ENCODE results near the gene ATP1A4. TPM values are rescaled to one million over a fixed set of nuclear protein-coding genes. Genes with fewer than 3 reads are reported as not detected.

The ATP1A4 gene
- total and polyA plus RNA-seq, 2 donors from 2014 or later: 0.19 TPM; not detected in 1

GRCh38 chr1:160187407-160187806, 36.0 kb downstream of the ATP1A4 start:
- no peak for FAIRE-seq
- TF ChIP-seq CTCF (IDR thresholded peaks at IDR 0.05; ENCODE audit: borderline replicate concordance, extremely low read depth, insufficient read depth): no peak
- Histone ChIP-seq H3K4me3 (ENCODE audit: low read length in 3 of 3) (no peak overlapping the region), H3K9ac (ENCODE audit: low read length in 3 of 3) (no peak overlapping the region), H3K4me1 (ENCODE audit: control insufficient read depth in 2 of 3, insufficient read depth in 2 of 3, low read depth in 1 of 3, low read length in 3 of 3) (no peaks in the 10 kb centered on the region), H3K27ac (ENCODE audit: low read depth in 2 of 2, low read length in 2 of 2) (no peak overlapping the region), H3K9me3 (ENCODE audit: control insufficient read depth in 2 of 3, insufficient read depth in 1 of 3, low read length in 3 of 3) (no peaks in the 10 kb centered on the region), H3K36me3 (ENCODE audit: control insufficient read depth in 2 of 3, insufficient read depth in 3 of 3, low read length in 3 of 3) (no peaks in the 10 kb centered on the region), H3K27me3 (ENCODE audit: control insufficient read depth, insufficient read depth, low read length) (no peaks in the 10 kb centered on the region)
- no peak for DNase-seq
- intact Hi-C loops (cut with DNase I): no loop called here

- FAIRE-seq: no peak
- H3K9me3 ChIP-seq (ENCODE audit: control insufficient read depth in 2 of 3, insufficient read depth in 1 of 3, low read length in 3 of 3): no peaks in the 10 kb centered on the region
- no peak overlapping the region for H3K27ac ChIP-seq (ENCODE audit: low read depth in 2 of 2, low read length in 2 of 2)
- no peak overlapping the region for H3K4me3 ChIP-seq (ENCODE audit: low read length in 3 of 3)
- TF ChIP-seq CTCF (IDR thresholded peaks at IDR 0.05; ENCODE audit: borderline replicate concordance, extremely low read depth, insufficient read depth): no peak
- H3K9ac ChIP-seq (ENCODE audit: low read length in 3 of 3): no peak overlapping the region
- H3K4me1 ChIP-seq (ENCODE audit: control insufficient read depth in 2 of 3, insufficient read depth in 2 of 3, low read depth in 1 of 3, low read length in 3 of 3): peaks cover 2 to 3% (median 2%) of the 10 kb centered on the region in 3 donors
- H3K36me3 ChIP-seq (ENCODE audit: control insufficient read depth in 2 of 3, insufficient read depth in 3 of 3, low read length in 3 of 3): no peaks in the 10 kb centered on the region
- DNase-seq: peak in 2 of 5 donors; percentile 25 to 59
- no peaks in the 10 kb centered on the region for H3K27me3 ChIP-seq (ENCODE audit: control insufficient read depth, insufficient read depth, low read length)
- intact Hi-C loops (cut with DNase I): no loop called here
Measured at GRCh38 chr1:160188341-160188740, 36.9 kb downstream of the ATP1A4 start.

GRCh38 chr1:160189649-160190625, 38.5 kb downstream of the ATP1A4 start, which contains the start of gene CASQ1:
CASQ1 (plus strand) TSS chr1:160190575; CDS start chr1:160190752, 177 bp downstream.
- peaks cover 0 to 4% (median 0%) of the 10 kb centered on the region in 3 donors for H3K9me3 ChIP-seq (ENCODE audit: control insufficient read depth in 2 of 3, insufficient read depth in 1 of 3, low read length in 3 of 3)
- peaks cover 2 to 5% (median 3%) of the 10 kb centered on the region in 3 donors for H3K4me1 ChIP-seq (ENCODE audit: control insufficient read depth in 2 of 3, insufficient read depth in 2 of 3, low read depth in 1 of 3, low read length in 3 of 3)
- DNase-seq: peak in 2 of 5 donors; percentile 25 to 46
- H3K27ac ChIP-seq (ENCODE audit: low read depth in 2 of 2, low read length in 2 of 2): no peak within 1 kb of the TSS
- peaks cover 4% of the 10 kb centered on the region for H3K27me3 ChIP-seq (ENCODE audit: control insufficient read depth, insufficient read depth, low read length)
- H3K36me3 ChIP-seq (ENCODE audit: control insufficient read depth in 2 of 3, insufficient read depth in 3 of 3, low read length in 3 of 3): no peaks in the 10 kb centered on the region
- intact Hi-C loops (cut with DNase I): loop anchor here (10.0 kb wide), 1 partner anchor 105 kb away; no protein-coding TSS in a partner anchor
- FAIRE-seq: no peak
- TF ChIP-seq CTCF (IDR thresholded peaks at IDR 0.05; ENCODE audit: borderline replicate concordance, extremely low read depth, insufficient read depth): no peak
- H3K9ac ChIP-seq (ENCODE audit: low read length in 3 of 3): no peak within 1 kb of the TSS
- H3K4me3 ChIP-seq (ENCODE audit: low read length in 3 of 3): no peak within 1 kb of the TSS
